DOHH2 (cell line): ENCODE data around the gene PIGR.

Experiments
- H3F3A ChIP-seq: fragments of 200-600 bp; sonication (generic), shearing (Covaris generic); 2 replicates; pipeline ENCODE4 v1.6.0; 2016; ENCODE audit warnings: antibody characterized with exemption, mild to moderate bottlenecking; ENCODE audit not compliant: control insufficient read depth, insufficient read depth
- H3K27ac ChIP-seq: fragments of 200-600 bp; sonication (generic); 2 replicates; pipeline ENCODE4 v1.5.1; 2014; ENCODE audit warnings: low read depth, mild to moderate bottlenecking, low read length, moderate library complexity
- H3K27me3 ChIP-seq: fragments of 200-600 bp; sonication (generic); 2 replicates; pipeline ENCODE4 v1.6.1; 2014; ENCODE audit warnings: mild to moderate bottlenecking, low read length, mixed read lengths; ENCODE audit not compliant: control insufficient read depth
- H3K36me3 ChIP-seq: fragments of 200-600 bp; sonication (generic); 2 replicates; pipeline ENCODE4 v1.6.1; 2014; ENCODE audit warnings: mild to moderate bottlenecking, low read length, moderate library complexity, mixed read lengths; ENCODE audit not compliant: control insufficient read depth
- H3K4me1 ChIP-seq: fragments of 200-600 bp; sonication (generic); 2 replicates; pipeline ENCODE4 v1.6.1; 2014; ENCODE audit warnings: mild to moderate bottlenecking, low read length, mixed read lengths; ENCODE audit not compliant: control insufficient read depth
- H3K4me2 ChIP-seq: fragments of 200-600 bp; sonication (generic); 2 replicates; pipeline ENCODE4 v1.6.0; 2014; ENCODE audit warnings: mild to moderate bottlenecking, low read length, moderate library complexity
- H3K4me3 ChIP-seq: fragments of 200-600 bp; sonication (generic); 2 replicates; pipeline ENCODE4 v1.5.1; 2014; ENCODE audit warnings: mild to moderate bottlenecking, low read length, mixed read lengths
- H3K79me2 ChIP-seq: fragments of 200-600 bp; sonication (generic); 2 replicates; pipeline ENCODE4 v1.6.1; 2014; ENCODE audit warnings: mild to moderate bottlenecking, low read length, mixed read lengths; ENCODE audit not compliant: control insufficient read depth
- H3K9me2 ChIP-seq: fragments of 200-600 bp; sonication (generic); replicated peaks from 2 replicates; pipeline ENCODE4 v1.6.1; 2014; ENCODE audit warnings: mild to moderate bottlenecking, low read length, mixed read lengths; ENCODE audit not compliant: control insufficient read depth
- H3K9me3 ChIP-seq: fragments of 200-600 bp; sonication (generic); 2 replicates; pipeline ENCODE4 v1.6.1; 2014; ENCODE audit warnings: antibody characterized with exemption, low read length, mixed read lengths; ENCODE audit not compliant: control insufficient read depth, insufficient read depth
- H4K20me1 ChIP-seq: fragments of 200-600 bp; sonication (generic); 2 replicates; pipeline ENCODE4 v1.6.0; 2014; ENCODE audit warnings: low read depth, mild to moderate bottlenecking, antibody characterized with exemption, low read length, moderate library complexity; ENCODE audit not compliant: control insufficient read depth, insufficient read depth
- CTCF ChIP-seq: fragments of 200-600 bp; sonication (generic); IDR thresholded peaks from one replicate; pipeline ENCODE4 v1.5.1; 2014; ENCODE audit warnings: antibody characterized with exemption, mild to moderate bottlenecking, low read depth, low read length; ENCODE audit not compliant: poor library complexity, severe bottlenecking
- EZH2phosphoT487 ChIP-seq: fragments of 200-600 bp; sonication (generic); IDR thresholded peaks from 2 replicates; pipeline ENCODE4 v1.6.1; 2017; ENCODE audit warnings: borderline replicate concordance, mild to moderate bottlenecking, antibody characterized with exemption, low read length, moderate library complexity, mixed read lengths

Gene PIGR

DNA sequence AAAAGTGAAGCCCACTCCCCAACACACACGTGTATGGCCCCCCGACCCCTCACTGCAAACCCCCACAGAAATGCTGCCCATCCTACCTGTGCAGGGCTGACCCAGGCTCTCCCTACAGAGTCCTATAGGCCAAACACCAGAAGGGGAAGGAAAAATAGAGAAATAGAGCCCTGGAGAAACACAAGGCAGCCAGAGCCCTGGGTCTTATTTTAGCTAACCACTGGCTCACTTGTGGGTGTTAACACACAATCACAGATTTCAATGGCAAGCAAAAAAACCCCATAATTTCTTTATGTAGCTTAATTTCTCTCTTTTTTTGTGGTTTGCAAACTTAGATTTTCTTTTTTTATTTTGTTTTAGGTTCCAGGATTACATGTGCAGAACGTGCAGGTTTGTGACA is 989 bp upstream of the PIGR start:
- H3K27ac ChIP-seq: no peak overlapping the region
- no peaks in the 10 kb centered on the region for H3F3A ChIP-seq
- no peaks in the 10 kb centered on the region for H3K4me1 ChIP-seq
- H3K79me2 ChIP-seq: no peaks in the 10 kb centered on the region
- H3K36me3 ChIP-seq: no peaks in the 10 kb centered on the region
- H3K9me3 ChIP-seq: no peaks in the 10 kb centered on the region; the same call in 1 of the 2 replicates
- no peaks in the 10 kb centered on the region for H3K9me2 ChIP-seq
- H3K27me3 ChIP-seq: peaks cover 28% of the 10 kb centered on the region
- no peaks in the 10 kb centered on the region for H4K20me1 ChIP-seq
- H3K4me3 ChIP-seq: no peak overlapping the region
- H3K4me2 ChIP-seq: no peak overlapping the region
- TF ChIP-seq CTCF (no peak), EZH2phosphoT487 (no peak)

DNA sequence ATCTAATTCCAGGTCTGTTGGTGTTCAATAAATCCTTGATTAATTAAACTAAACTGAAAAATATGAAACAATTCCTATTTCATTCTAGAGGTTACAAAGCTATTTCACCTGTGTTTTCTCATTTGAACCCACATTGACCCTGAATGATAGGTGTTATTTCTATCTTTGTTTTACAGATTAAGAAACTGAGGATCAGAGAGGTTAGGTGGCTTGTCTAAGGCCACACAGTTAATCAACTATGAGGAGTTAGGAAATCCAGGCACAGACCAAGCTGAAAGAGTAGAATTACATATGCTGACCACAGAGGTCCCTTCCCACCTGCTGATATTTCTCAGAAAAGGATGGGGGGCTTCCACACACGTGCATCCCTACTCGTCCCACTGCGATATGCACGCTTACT is 487 bp downstream of the PIGR start:
- no peak overlapping the region for H3K4me2 ChIP-seq
- no peaks in the 10 kb centered on the region for H4K20me1 ChIP-seq
- peaks cover 33% of the 10 kb centered on the region for H3K27me3 ChIP-seq
- H3K79me2 ChIP-seq: no peaks in the 10 kb centered on the region
- no peak for TF ChIP-seq EZH2phosphoT487
- no peak for TF ChIP-seq CTCF
- no peaks in the 10 kb centered on the region for H3K9me2 ChIP-seq
- H3K4me3 ChIP-seq: no peak overlapping the region
- H3K36me3 ChIP-seq: no peaks in the 10 kb centered on the region
- no peak overlapping the region for H3K27ac ChIP-seq
- H3K4me1 ChIP-seq: no peaks in the 10 kb centered on the region
- H3K9me3 ChIP-seq: no peaks in the 10 kb centered on the region; the same call in 1 of the 2 replicates
- no peaks in the 10 kb centered on the region for H3F3A ChIP-seq

- TF ChIP-seq EZH2phosphoT487 (no peak), CTCF (no peak)
- no peaks in the 10 kb centered on the region for H3K9me2 ChIP-seq
- no peaks in the 10 kb centered on the region for H3F3A ChIP-seq
- H4K20me1 ChIP-seq: no peaks in the 10 kb centered on the region
- H3K9me3 ChIP-seq: no peaks in the 10 kb centered on the region; the same call in 1 of the 2 replicates
- H3K4me1 ChIP-seq: no peaks in the 10 kb centered on the region
- peaks cover 34% of the 10 kb centered on the region for H3K27me3 ChIP-seq
- no peaks in the 10 kb centered on the region for H3K79me2 ChIP-seq
- no peak overlapping the region for H3K4me2 ChIP-seq
- no peak overlapping the region for H3K4me3 ChIP-seq
- H3K27ac ChIP-seq: no peak overlapping the region
- no peaks in the 10 kb centered on the region for H3K36me3 ChIP-seq
Measured at GRCh38 chr1:206944703-206945102, 1.6 kb downstream of the PIGR start.
